HG02623 (cell line): Measurements from ENCODE around the gene PKP1.
"Not testable (repeated sequence)": the region's sequence is repeated elsewhere in the genome, so short reads cannot be mapped to it uniquely, and the experiment has no call there.

Experiments used
- ATAC-seq: cut with Tn5 transposase; IDR thresholded peaks from one replicate; pipeline ENCODE4 v1.9.1; 2021; ENCODE audit warnings: moderate library complexity; ENCODE audit not compliant: unreplicated experiment

PKP1 gene

GRCh38 chr1:201282931-201283829, at the start of gene PKP1:
Gene PKP1 (plus strand): TSS chr1:201283506. CDS start chr1:201283703, 197 bp downstream.
- ATAC-seq: no peak

- ATAC-seq: not testable (repeated sequence)
Observed at GRCh38 chr1:201239646-201240045, 43.7 kb upstream of the PKP1 start.

GRCh38 chr1:201240171-201240570, 43.1 kb upstream of the PKP1 start:
- no peak for ATAC-seq

- no peak for ATAC-seq
Observed at GRCh38 chr1:201241736-201242135, 41.6 kb upstream of the PKP1 start.

GRCh38 chr1:201245082-201245481, 38.2 kb upstream of the PKP1 start:
- no peak for ATAC-seq

- no peak for ATAC-seq
Observed at GRCh38 chr1:201248721-201249559, 34.4 kb upstream of the PKP1 start.

- ATAC-seq: no peak
Observed at GRCh38 chr1:201250326-201251011, 32.8 kb upstream of the PKP1 start.

GRCh38 chr1:201251411-201251810, 31.9 kb upstream of the PKP1 start:
- no peak for ATAC-seq

GRCh38 chr1:201251851-201252430, 31.4 kb upstream of the PKP1 start:
- ATAC-seq: no peak

- no peak for ATAC-seq
Observed at GRCh38 chr1:201252944-201253371, 30.3 kb upstream of the PKP1 start.

GRCh38 chr1:201253411-201253810, 29.9 kb upstream of the PKP1 start:
- ATAC-seq: no peak

- no peak for ATAC-seq
Observed at GRCh38 chr1:201253906-201254624, 29.2 kb upstream of the PKP1 start.

GRCh38 chr1:201254625-201255478, 28.5 kb upstream of the PKP1 start:
- no peak for ATAC-seq

- ATAC-seq: no peak
Observed at GRCh38 chr1:201255479-201256362, 27.6 kb upstream of the PKP1 start.

GRCh38 chr1:201258132-201258531, 25.2 kb upstream of the PKP1 start:
- not testable (repeated sequence) for ATAC-seq

GRCh38 chr1:201258763-201259230, 24.5 kb upstream of the PKP1 start:
- ATAC-seq: no peak

- ATAC-seq: no peak
Observed at GRCh38 chr1:201259476-201260235, 23.6 kb upstream of the PKP1 start.
